ENCODE data around the gene DAZ2.
"Not testable (repeated sequence)": the region's sequence is repeated elsewhere in the genome, so short reads cannot be mapped to it uniquely, and the experiment has no call there.

GRCh38 chrY:23209802-23210495 lies 9.4 kb upstream of the DAZ2 start:
- not testable (repeated sequence) for TF ChIP-seq CTCF, POLR2A (IDR thresholded peaks at IDR 0.05)
